Trophoblast cell (in vitro differentiated cells and primary cell): Measurements from ENCODE around the gene ASTN2.

Experiments used
- DNase-seq, 2 donors: peaks; one replicate each; pipeline ENCODE4 v3.0.0-alpha.2; 2016
- H2AFZ ChIP-seq: 2 replicates; pipeline ENCODE4 v1.6.1; 2013; ENCODE audit warnings: low read length, moderate library complexity, mild to moderate bottlenecking; ENCODE audit not compliant: insufficient read depth, poor library complexity
- H2AK5ac ChIP-seq: 2 replicates; pipeline ENCODE4 v1.6.1; 2013; ENCODE audit warnings: mild to moderate bottlenecking, low read length
- H2BK120ac ChIP-seq: 2 replicates; pipeline ENCODE4 v1.6.1; 2013; ENCODE audit warnings: low read length, mild to moderate bottlenecking, moderate library complexity; ENCODE audit not compliant: insufficient read depth, poor library complexity
- H2BK12ac ChIP-seq: 2 replicates; pipeline ENCODE4 v1.6.1; 2013; ENCODE audit warnings: mild to moderate bottlenecking, low read length, moderate library complexity
- H2BK5ac ChIP-seq: 2 replicates; pipeline ENCODE4 v1.6.1; 2013; ENCODE audit warnings: low read length, low read depth, moderate library complexity, mild to moderate bottlenecking; ENCODE audit not compliant: poor library complexity
- H3K14ac ChIP-seq: 2 replicates; pipeline ENCODE4 v1.6.1; 2013; ENCODE audit warnings: mild to moderate bottlenecking, low read length
- H3K18ac ChIP-seq: 2 replicates; pipeline ENCODE4 v1.6.1; 2013; ENCODE audit warnings: mild to moderate bottlenecking, low read length
- H3K23ac ChIP-seq: 2 replicates; pipeline ENCODE4 v1.6.1; 2013; ENCODE audit warnings: low read length
- H3K27ac ChIP-seq: 2 replicates; pipeline ENCODE4 v1.5.1; 2013; ENCODE audit warnings: low read depth, mild to moderate bottlenecking, inconsistent platforms, low read length, moderate library complexity
- H3K27me3 ChIP-seq: 2 replicates; pipeline ENCODE4 v1.6.1; 2013; ENCODE audit warnings: inconsistent platforms, mild to moderate bottlenecking, low read length, moderate library complexity; ENCODE audit not compliant: insufficient read depth
- H3K36me3 ChIP-seq, 2 experiments: 1 replicate in 1 of 2; 2 replicates in 1 of 2; pipeline ENCODE4 v1.6.1; 2013; ENCODE audit warnings: low read length in 2 of 2, mild to moderate bottlenecking in 2 of 2, moderate library complexity in 1 of 2; ENCODE audit not compliant: insufficient read depth in 2 of 2, control insufficient read depth in 1 of 2
- H3K4ac ChIP-seq: 2 replicates; pipeline ENCODE4 v1.6.1; 2013; ENCODE audit warnings: low read depth, mild to moderate bottlenecking, low read length, moderate library complexity
- H3K4me1 ChIP-seq, 2 experiments: 1 replicate in 1 of 2; 2 replicates in 1 of 2; pipeline ENCODE4 v1.6.1; 2013; ENCODE audit warnings: low read length in 2 of 2, mild to moderate bottlenecking in 2 of 2, moderate library complexity in 1 of 2; ENCODE audit not compliant: insufficient read depth in 2 of 2, control insufficient read depth in 1 of 2
- H3K4me2 ChIP-seq: 2 replicates; pipeline ENCODE4 v1.6.1; 2013; ENCODE audit warnings: inconsistent platforms, mild to moderate bottlenecking, low read length, moderate library complexity
- H3K4me3 ChIP-seq: 2 replicates; pipeline ENCODE4 v1.5.1; 2013; ENCODE audit warnings: mild to moderate bottlenecking, low read depth, low read length, inconsistent platforms
- H3K79me1 ChIP-seq: one replicate; pipeline ENCODE4 v1.6.1; 2013; ENCODE audit warnings: low read length
- H3K79me2 ChIP-seq: 2 replicates; pipeline ENCODE4 v1.6.1; 2013; ENCODE audit warnings: low read length, mild to moderate bottlenecking; ENCODE audit not compliant: control insufficient read depth, insufficient read depth, poor library complexity
- H3K9ac ChIP-seq: 2 replicates; pipeline ENCODE4 v1.6.1; 2013; ENCODE audit warnings: mild to moderate bottlenecking, low read length
- H3K9me3 ChIP-seq: 2 replicates; pipeline ENCODE4 v1.6.1; 2013; ENCODE audit warnings: low read depth, mild to moderate bottlenecking, control low read depth, inconsistent platforms, low read length; ENCODE audit not compliant: insufficient read depth
- H4K12ac ChIP-seq: 2 replicates; pipeline ENCODE4 v1.6.1; 2013; ENCODE audit warnings: low read depth, mild to moderate bottlenecking, low read length, moderate library complexity
- H4K8ac ChIP-seq: 2 replicates; pipeline ENCODE4 v1.6.1; 2013; ENCODE audit warnings: low read depth, mild to moderate bottlenecking, low read length, moderate library complexity
- H4K91ac ChIP-seq: one replicate; pipeline ENCODE4 v1.6.1; 2013; ENCODE audit warnings: low read depth, mild to moderate bottlenecking, low read length, moderate library complexity
- WGBS: extraction: QIAGEN DNeasy Blood & Tissue Kit; methylation state at CpG from one replicate; pipeline ENCODE4 v1.1.7; 2013; ENCODE audit warnings: missing lambda C conversion rate; ENCODE audit not compliant: insufficient read length, insufficient coverage; ENCODE audit errors: extremely low coverage; 5-methylcytosine and 5-hydroxymethylcytosine counted together

The ASTN2 gene

DNA sequence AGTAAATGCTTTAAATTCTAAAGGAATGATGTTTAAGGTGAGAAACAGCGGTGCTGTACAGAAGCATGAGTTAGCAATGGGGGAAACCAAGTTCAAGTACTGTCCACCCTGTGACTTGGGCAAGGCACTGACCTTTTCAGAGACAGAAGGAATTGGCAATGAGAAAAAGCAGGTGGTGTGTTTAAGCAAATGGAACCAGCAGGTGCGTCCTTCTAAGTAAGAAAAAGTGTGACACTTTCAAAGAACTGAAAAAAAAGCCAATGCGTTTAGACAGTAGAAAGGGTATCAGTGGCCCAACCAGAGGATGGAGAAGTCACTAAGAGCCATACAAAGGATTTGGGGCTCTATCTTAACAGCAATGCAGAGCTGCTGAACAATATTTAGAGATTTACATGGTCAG lies 1010.6 kb downstream of the ASTN2 start:
- H3K79me1 ChIP-seq, result no peaks in the 10 kb centered on the region
- H3K27me3 ChIP-seq, result no peaks in the 10 kb centered on the region
- no peak overlapping the region for H2BK12ac ChIP-seq
- no peaks in the 10 kb centered on the region for H3K9me3 ChIP-seq
- no CpG with 5 or more reads among the region's 3 CpGs for WGBS
- H3K4me3 ChIP-seq, result no peak overlapping the region
- no peak overlapping the region for H3K14ac ChIP-seq
- no peaks in the 10 kb centered on the region for H3K36me3 ChIP-seq
- H2BK120ac ChIP-seq, result no peak overlapping the region
- H3K18ac ChIP-seq, result no peak overlapping the region
- H3K4me2 ChIP-seq, result no peak overlapping the region
- H3K23ac ChIP-seq, result no peak overlapping the region
- H2AFZ ChIP-seq, result no peak overlapping the region
- no peaks in the 10 kb centered on the region for H3K4me1 ChIP-seq
- peak in 1 of 2 donors; percentile 58 for DNase-seq
- no peak overlapping the region for H2BK5ac ChIP-seq
- no peak overlapping the region for H4K12ac ChIP-seq
- no peaks in the 10 kb centered on the region for H3K79me2 ChIP-seq
- H2AK5ac ChIP-seq, result no peak overlapping the region
- H4K91ac ChIP-seq, result no peak overlapping the region
- no peak overlapping the region for H3K4ac ChIP-seq
- no peak overlapping the region for H3K27ac ChIP-seq
- H4K8ac ChIP-seq, result no peak overlapping the region
- H3K9ac ChIP-seq, result no peak overlapping the region

DNA sequence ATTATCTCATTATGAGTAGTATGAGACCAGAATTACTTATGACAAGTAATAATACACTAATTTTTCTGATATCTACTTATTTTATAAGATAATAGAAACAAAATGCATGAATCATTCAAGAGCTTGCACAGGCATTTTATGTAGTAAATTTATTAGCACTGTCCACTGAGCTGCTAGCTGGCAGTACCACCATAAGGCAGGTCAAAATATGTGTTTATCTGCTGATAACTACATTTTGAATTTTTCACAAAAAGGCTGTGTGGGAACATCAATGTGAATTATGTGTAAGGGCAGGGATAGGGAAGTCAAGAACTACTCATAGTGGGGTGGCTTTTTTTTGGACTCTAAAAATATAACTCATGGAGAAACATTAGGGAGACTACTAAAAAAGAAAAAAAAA lies 1011.7 kb downstream of the ASTN2 start:
- H3K27me3 ChIP-seq, result no peaks in the 10 kb centered on the region
- no peak overlapping the region for H3K4ac ChIP-seq
- H2AK5ac ChIP-seq, result no peak overlapping the region
- H3K27ac ChIP-seq, result no peak overlapping the region
- no peak overlapping the region for H3K23ac ChIP-seq
- H4K8ac ChIP-seq, result no peak overlapping the region
- H3K79me1 ChIP-seq, result no peaks in the 10 kb centered on the region
- no peak overlapping the region for H3K18ac ChIP-seq
- H3K4me1 ChIP-seq, result no peaks in the 10 kb centered on the region
- no peaks in the 10 kb centered on the region for H3K36me3 ChIP-seq
- no peak overlapping the region for H2AFZ ChIP-seq
- H3K79me2 ChIP-seq, result no peaks in the 10 kb centered on the region
- no peak overlapping the region for H2BK120ac ChIP-seq
- no peak overlapping the region for H3K14ac ChIP-seq
- H2BK12ac ChIP-seq, result no peak overlapping the region
- H4K12ac ChIP-seq, result no peak overlapping the region
- H3K4me3 ChIP-seq, result no peak overlapping the region
- H4K91ac ChIP-seq, result no peak overlapping the region
- no peak overlapping the region for H3K4me2 ChIP-seq
- DNase-seq, result peak; percentile 33 to 77
- H3K9me3 ChIP-seq, result no peaks in the 10 kb centered on the region
- H2BK5ac ChIP-seq, result no peak overlapping the region
- H3K9ac ChIP-seq, result no peak overlapping the region

DNA sequence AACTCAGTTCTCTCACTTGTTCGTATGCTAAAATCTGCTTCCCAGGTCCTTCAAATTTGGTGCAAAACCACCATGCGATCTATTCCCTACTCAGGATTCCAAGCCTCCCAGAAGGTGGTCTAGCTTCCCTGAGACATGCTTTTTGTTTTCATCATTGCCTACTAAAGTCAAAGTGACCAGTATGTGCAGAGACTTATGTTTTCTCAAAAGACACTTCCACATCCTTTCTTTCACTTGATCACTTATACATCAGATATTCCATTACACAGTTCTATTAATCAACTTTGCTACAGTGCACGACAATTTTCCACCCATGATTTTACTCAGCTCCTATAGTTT lies 1019.2 kb downstream of the ASTN2 start:
- H3K27ac ChIP-seq, result no peak overlapping the region
- H3K79me2 ChIP-seq, result no peaks in the 10 kb centered on the region
- peaks cover 0 to 14% of the 10 kb centered on the region in 2 experiments for H3K36me3 ChIP-seq
- no CpG with 5 or more reads among the region's 3 CpGs for WGBS
- H3K18ac ChIP-seq, result no peak overlapping the region
- H3K23ac ChIP-seq, result no peak overlapping the region
- H3K9ac ChIP-seq, result no peak overlapping the region
- H3K4me3 ChIP-seq, result no peak overlapping the region
- no peak for DNase-seq
- H3K4ac ChIP-seq, result no peak overlapping the region
- H2BK5ac ChIP-seq, result no peak overlapping the region
- H4K12ac ChIP-seq, result no peak overlapping the region
- H3K14ac ChIP-seq, result no peak overlapping the region
- H4K8ac ChIP-seq, result no peak overlapping the region
- H2BK12ac ChIP-seq, result no peak overlapping the region
- H3K4me2 ChIP-seq, result no peak overlapping the region
- no peak overlapping the region for H2AFZ ChIP-seq
- no peak overlapping the region for H4K91ac ChIP-seq
- peaks cover 7 to 8% of the 10 kb centered on the region in 2 experiments for H3K4me1 ChIP-seq
- H2BK120ac ChIP-seq, result no peak overlapping the region
- H3K79me1 ChIP-seq, result no peaks in the 10 kb centered on the region
- H3K27me3 ChIP-seq, result no peaks in the 10 kb centered on the region
- no peak overlapping the region for H2AK5ac ChIP-seq
- H3K9me3 ChIP-seq, result peaks cover 2% of the 10 kb centered on the region

- Histone ChIP-seq H3K4ac (no peak overlapping the region), H3K9ac (no peak overlapping the region), H3K36me3 (peaks cover 0 to 14% of the 10 kb centered on the region in 2 experiments), H2BK5ac (no peak overlapping the region), H3K4me1 (peaks cover 7 to 8% of the 10 kb centered on the region in 2 experiments), H2AFZ (no peak overlapping the region), H2BK120ac (no peak overlapping the region), H3K4me3 (no peak overlapping the region), H2AK5ac (no peak overlapping the region), H3K79me1 (no peaks in the 10 kb centered on the region), H3K27ac (no peak overlapping the region), H4K8ac (no peak overlapping the region), H3K9me3 (peaks cover 2% of the 10 kb centered on the region), H4K12ac (no peak overlapping the region), H3K4me2 (no peak overlapping the region), H3K18ac (no peak overlapping the region), H4K91ac (no peak overlapping the region), H3K79me2 (no peaks in the 10 kb centered on the region), H3K14ac (no peak overlapping the region), H3K23ac (peak overlapping the region; percentile 49), H3K27me3 (no peaks in the 10 kb centered on the region), H2BK12ac (no peak overlapping the region)
- no CpG with 5 or more reads among the region's 5 CpGs for WGBS
- peak in 1 of 2 donors; percentile 36 for DNase-seq
These were observed 1019.8 kb downstream of the ASTN2 start for GRCh38 chr9:116394894-116395698.
